Measurements from ENCODE around the gene SEC61B.
A peak's percentile ranks its signal among the peaks of the same experiment; 100 is the strongest.

SEC61B gene

GRCh38 chr9:99181206-99181605, 40.9 kb upstream of the SEC61B start:
- no peak overlapping the region for H2AK5ac ChIP-seq (ENCODE audit: low read length, severe bottlenecking)
- H3K79me1 ChIP-seq (replicated peaks; ENCODE audit: low read length, poor library complexity, severe bottlenecking), result no peaks in the 10 kb centered on the region
- no peak overlapping the region for H3K23ac ChIP-seq (ENCODE audit: low read length in 2 of 2)
- peaks cover 0 to 16% of the 10 kb centered on the region in 2 experiments for H3K27me3 ChIP-seq (ENCODE audit: control insufficient read depth in 1 of 2, insufficient read depth in 1 of 2, low read length in 2 of 2)
- no peak overlapping the region for H4K8ac ChIP-seq (ENCODE audit: low read length)
- no peak overlapping the region for H3K9ac ChIP-seq (ENCODE audit: low read length)
- no peak overlapping the region for H3K4ac ChIP-seq (ENCODE audit: low read depth in 1 of 2, low read length in 2 of 2)
- H3K18ac ChIP-seq (ENCODE audit: low read depth in 1 of 2, low read length in 2 of 2), result no peak overlapping the region
- H3K9me3 ChIP-seq (ENCODE audit: control insufficient read depth, low read length), result no peaks in the 10 kb centered on the region
- no peak overlapping the region for H4K91ac ChIP-seq (ENCODE audit: low read length)
- 85% methylated on average over 1 of the region's 2 CpGs for WGBS
- H3K4me2 ChIP-seq (ENCODE audit: low read length, poor library complexity, severe bottlenecking), result no peak overlapping the region
- no peak overlapping the region for H3K4me3 ChIP-seq (ENCODE audit: insufficient read depth in 1 of 2, low read depth in 1 of 2, low read length in 2 of 2)
- peaks cover 13% of the 10 kb centered on the region for H3K4me1 ChIP-seq (ENCODE audit: control insufficient read depth, insufficient read depth, low read depth, low read length)
- H2BK12ac ChIP-seq (ENCODE audit: low read length in 2 of 2), result no peak overlapping the region
- DNase-seq, result no peak
- no peaks in the 10 kb centered on the region for H3K36me3 ChIP-seq (ENCODE audit: control insufficient read depth in 1 of 2, insufficient read depth in 2 of 2, low read depth in 1 of 2, low read length in 2 of 2)
- no peak overlapping the region for H2BK15ac ChIP-seq (ENCODE audit: low read depth, poor library complexity, severe bottlenecking)
- H3K14ac ChIP-seq (ENCODE audit: low read length in 2 of 2), result no peak overlapping the region
- no peak overlapping the region for H2BK120ac ChIP-seq (ENCODE audit: low read depth, low read length)
- no peak overlapping the region for H3K27ac ChIP-seq (ENCODE audit: low read length, poor library complexity, severe bottlenecking)
- no peak overlapping the region for H2BK5ac ChIP-seq (ENCODE audit: low read depth, low read length, poor library complexity, severe bottlenecking)
- H2AFZ ChIP-seq (ENCODE audit: low read depth, low read length), result no peak overlapping the region

GRCh38 chr9:99181621-99182020, 40.5 kb upstream of the SEC61B start:
- no peak overlapping the region for H3K18ac ChIP-seq (ENCODE audit: low read depth in 1 of 2, low read length in 2 of 2)
- peaks cover 13% of the 10 kb centered on the region for H3K4me1 ChIP-seq (ENCODE audit: control insufficient read depth, insufficient read depth, low read depth, low read length)
- no peak overlapping the region for H3K4me2 ChIP-seq (ENCODE audit: low read length, poor library complexity, severe bottlenecking)
- H3K36me3 ChIP-seq (ENCODE audit: control insufficient read depth in 1 of 2, insufficient read depth in 2 of 2, low read depth in 1 of 2, low read length in 2 of 2), result no peaks in the 10 kb centered on the region
- no peak overlapping the region for H2BK12ac ChIP-seq (ENCODE audit: low read length in 2 of 2)
- H4K8ac ChIP-seq (ENCODE audit: low read length), result no peak overlapping the region
- H3K23ac ChIP-seq (ENCODE audit: low read length in 2 of 2), result no peak overlapping the region
- H3K4ac ChIP-seq (ENCODE audit: low read depth in 1 of 2, low read length in 2 of 2), result no peak overlapping the region
- H3K4me3 ChIP-seq (ENCODE audit: insufficient read depth in 1 of 2, low read depth in 1 of 2, low read length in 2 of 2), result no peak overlapping the region
- H4K91ac ChIP-seq (ENCODE audit: low read length), result no peak overlapping the region
- H2BK120ac ChIP-seq (ENCODE audit: low read depth, low read length), result no peak overlapping the region
- no peak overlapping the region for H2BK5ac ChIP-seq (ENCODE audit: low read depth, low read length, poor library complexity, severe bottlenecking)
- peak; percentile 44 for DNase-seq
- peak overlapping the region; percentile 22 for H3K27ac ChIP-seq (ENCODE audit: low read length, poor library complexity, severe bottlenecking)
- H2BK15ac ChIP-seq (ENCODE audit: low read depth, poor library complexity, severe bottlenecking), result no peak overlapping the region
- H2AFZ ChIP-seq (ENCODE audit: low read depth, low read length), result no peak overlapping the region
- peaks cover 0 to 16% of the 10 kb centered on the region in 2 experiments for H3K27me3 ChIP-seq (ENCODE audit: control insufficient read depth in 1 of 2, insufficient read depth in 1 of 2, low read length in 2 of 2)
- no peak overlapping the region for H3K14ac ChIP-seq (ENCODE audit: low read length in 2 of 2)
- no peaks in the 10 kb centered on the region for H3K79me1 ChIP-seq (replicated peaks; ENCODE audit: low read length, poor library complexity, severe bottlenecking)
- H3K9ac ChIP-seq (ENCODE audit: low read length), result no peak overlapping the region
- no peaks in the 10 kb centered on the region for H3K9me3 ChIP-seq (ENCODE audit: control insufficient read depth, low read length)
- WGBS, result 75% methylated on average over 2 of the region's 4 CpGs
- H2AK5ac ChIP-seq (ENCODE audit: low read length, severe bottlenecking), result no peak overlapping the region

DNA sequence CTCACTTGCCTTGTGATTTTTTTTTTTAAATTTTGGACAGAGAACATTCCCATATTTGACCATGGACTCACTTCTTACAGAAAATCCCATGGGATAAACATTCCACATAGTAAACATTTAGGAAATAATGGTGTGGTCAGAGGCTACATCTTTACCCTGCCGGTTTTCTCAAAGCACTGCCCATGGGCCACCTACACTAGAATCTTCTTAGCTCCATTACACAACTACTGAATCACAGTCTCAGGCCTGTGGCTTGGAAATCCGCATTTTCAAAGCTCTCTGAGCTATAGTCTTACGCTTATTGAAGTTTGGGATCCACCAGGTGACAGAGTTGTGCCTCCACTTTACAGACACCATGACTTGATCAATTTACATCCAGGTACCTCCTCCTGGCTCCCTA, 39.7 kb upstream of the SEC61B start:
- no peak overlapping the region for H2AFZ ChIP-seq (ENCODE audit: low read depth, low read length)
- H3K9ac ChIP-seq (ENCODE audit: low read length), result no peak overlapping the region
- WGBS, result 77% methylated on average over 3 of the region's 3 CpGs
- no peak overlapping the region for H3K27ac ChIP-seq (ENCODE audit: low read length, poor library complexity, severe bottlenecking)
- no peak overlapping the region for H2BK5ac ChIP-seq (ENCODE audit: low read depth, low read length, poor library complexity, severe bottlenecking)
- H3K36me3 ChIP-seq (ENCODE audit: control insufficient read depth in 1 of 2, insufficient read depth in 2 of 2, low read depth in 1 of 2, low read length in 2 of 2), result no peaks in the 10 kb centered on the region
- DNase-seq, result no peak
- no peak overlapping the region for H3K23ac ChIP-seq (ENCODE audit: low read length in 2 of 2)
- peaks cover 0 to 24% of the 10 kb centered on the region in 2 experiments for H3K27me3 ChIP-seq (ENCODE audit: control insufficient read depth in 1 of 2, insufficient read depth in 1 of 2, low read length in 2 of 2)
- H3K4me3 ChIP-seq (ENCODE audit: insufficient read depth in 1 of 2, low read depth in 1 of 2, low read length in 2 of 2), result no peak overlapping the region
- no peak overlapping the region for H2BK120ac ChIP-seq (ENCODE audit: low read depth, low read length)
- no peaks in the 10 kb centered on the region for H3K79me1 ChIP-seq (replicated peaks; ENCODE audit: low read length, poor library complexity, severe bottlenecking)
- no peak overlapping the region for H2AK5ac ChIP-seq (ENCODE audit: low read length, severe bottlenecking)
- no peak overlapping the region for H4K91ac ChIP-seq (ENCODE audit: low read length)
- H3K18ac ChIP-seq (ENCODE audit: low read depth in 1 of 2, low read length in 2 of 2), result no peak overlapping the region
- H2BK12ac ChIP-seq (ENCODE audit: low read length in 2 of 2), result no peak overlapping the region
- peaks cover 11% of the 10 kb centered on the region for H3K4me1 ChIP-seq (ENCODE audit: control insufficient read depth, insufficient read depth, low read depth, low read length)
- no peak overlapping the region for H2BK15ac ChIP-seq (ENCODE audit: low read depth, poor library complexity, severe bottlenecking)
- H3K4ac ChIP-seq (ENCODE audit: low read depth in 1 of 2, low read length in 2 of 2), result no peak overlapping the region
- no peak overlapping the region for H4K8ac ChIP-seq (ENCODE audit: low read length)
- no peak overlapping the region for H3K14ac ChIP-seq (ENCODE audit: low read length in 2 of 2)
- H3K9me3 ChIP-seq (ENCODE audit: control insufficient read depth, low read length), result no peaks in the 10 kb centered on the region
- no peak overlapping the region for H3K4me2 ChIP-seq (ENCODE audit: low read length, poor library complexity, severe bottlenecking)

DNA sequence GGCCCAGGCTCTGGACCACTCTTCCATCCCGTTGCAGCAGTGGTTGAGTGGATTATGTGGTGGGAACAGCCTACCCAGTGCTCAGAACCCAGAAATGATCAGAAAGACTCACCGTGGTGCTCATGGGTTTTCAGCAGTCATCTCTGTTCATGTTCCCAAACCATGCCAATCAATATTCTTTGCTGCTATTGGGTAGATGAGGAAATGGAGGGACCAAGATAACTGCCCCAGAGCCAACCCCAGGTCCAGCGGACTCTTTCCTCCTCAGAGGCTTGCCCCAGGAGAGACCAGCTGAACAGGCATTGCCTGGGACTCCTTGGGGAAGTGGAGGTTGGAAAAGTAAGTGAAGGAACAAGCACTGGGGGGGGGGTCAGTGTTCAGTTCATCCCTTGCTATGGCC, 38.5 kb upstream of the SEC61B start:
- Histone ChIP-seq H3K36me3 (ENCODE audit: control insufficient read depth in 1 of 2, insufficient read depth in 2 of 2, low read depth in 1 of 2, low read length in 2 of 2) (no peaks in the 10 kb centered on the region), H3K23ac (ENCODE audit: low read length in 2 of 2) (no peak overlapping the region), H2AFZ (ENCODE audit: low read depth, low read length) (no peak overlapping the region), H3K18ac (ENCODE audit: low read depth in 1 of 2, low read length in 2 of 2) (no peak overlapping the region), H3K14ac (ENCODE audit: low read length in 2 of 2) (no peak overlapping the region), H3K27ac (ENCODE audit: low read length, poor library complexity, severe bottlenecking) (no peak overlapping the region), H3K4me1 (ENCODE audit: control insufficient read depth, insufficient read depth, low read depth, low read length) (peaks cover 9% of the 10 kb centered on the region), H4K8ac (ENCODE audit: low read length) (no peak overlapping the region), H3K27me3 (ENCODE audit: control insufficient read depth in 1 of 2, insufficient read depth in 1 of 2, low read length in 2 of 2) (peaks cover 3 to 35% of the 10 kb centered on the region in 2 experiments), H2AK5ac (ENCODE audit: low read length, severe bottlenecking) (no peak overlapping the region), H3K9me3 (ENCODE audit: control insufficient read depth, low read length) (no peaks in the 10 kb centered on the region), H3K79me1 (replicated peaks; ENCODE audit: low read length, poor library complexity, severe bottlenecking) (no peaks in the 10 kb centered on the region), H2BK15ac (ENCODE audit: low read depth, poor library complexity, severe bottlenecking) (no peak overlapping the region), H3K9ac (ENCODE audit: low read length) (no peak overlapping the region), H3K4me3 (ENCODE audit: insufficient read depth in 1 of 2, low read depth in 1 of 2, low read length in 2 of 2) (no peak overlapping the region), H2BK5ac (ENCODE audit: low read depth, low read length, poor library complexity, severe bottlenecking) (no peak overlapping the region), H4K91ac (ENCODE audit: low read length) (no peak overlapping the region), H2BK120ac (ENCODE audit: low read depth, low read length) (no peak overlapping the region), H3K4ac (ENCODE audit: low read depth in 1 of 2, low read length in 2 of 2) (no peak overlapping the region), H3K4me2 (ENCODE audit: low read length, poor library complexity, severe bottlenecking) (no peak overlapping the region), H2BK12ac (ENCODE audit: low read length in 2 of 2) (no peak overlapping the region)
- no peak for DNase-seq
- 93% methylated on average over 3 of the region's 3 CpGs for WGBS

Data from mesenchymal stem cell (in vitro differentiated cells and primary cell).